Measurements from ENCODE around the gene CD53.

Gene CD53

DNA sequence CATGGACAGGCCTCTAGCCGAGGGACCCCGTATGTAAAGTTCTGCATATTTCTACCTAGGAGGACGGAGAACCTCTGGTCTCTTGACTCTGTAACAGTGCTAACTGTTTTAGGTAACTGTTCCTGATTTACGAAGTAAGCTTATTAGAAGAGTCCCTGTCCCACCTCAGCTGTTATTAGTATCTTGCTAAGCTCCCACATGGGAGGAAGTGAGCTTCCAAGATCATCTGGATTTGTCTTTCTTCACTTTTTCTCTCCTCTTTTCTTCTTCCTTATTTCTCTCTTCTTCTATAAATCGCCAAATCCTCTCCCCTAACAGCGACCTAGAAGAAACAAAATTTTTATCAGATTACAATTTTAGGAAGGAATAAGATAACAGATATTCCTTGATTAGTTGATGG, 4.4 kb downstream of the CD53 start:
- no peak for ATAC-seq

DNA sequence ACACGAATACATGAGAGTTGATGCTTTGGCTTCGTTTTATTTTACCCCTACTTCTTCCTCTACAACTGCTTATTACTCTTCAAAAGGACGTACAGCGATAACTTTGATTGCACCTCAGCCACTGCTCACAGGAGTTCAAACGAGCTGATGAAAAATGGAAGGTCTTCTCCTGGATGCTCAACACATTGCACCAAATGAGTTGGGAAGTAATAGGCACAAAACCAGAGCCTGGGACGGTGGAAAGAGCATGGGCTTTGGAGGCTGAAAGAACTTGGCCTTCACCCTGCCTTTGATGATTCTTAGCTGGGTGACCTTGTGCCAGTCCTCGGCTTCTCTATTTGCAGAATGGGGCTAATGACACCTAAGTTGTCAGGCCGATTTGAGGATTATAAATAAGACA, 4.8 kb downstream of the CD53 start:
- ATAC-seq: no peak
- TF ChIP-seq CSDC2 (CRISPR knock-in tag; IDR thresholded peaks at IDR 0.05) (no peak), ZNF8 (CRISPR knock-in tag; IDR thresholded peaks at IDR 0.05) (no peak), ZFP3 (CRISPR knock-in tag; IDR thresholded peaks at IDR 0.05) (no peak), RARB (CRISPR knock-in tag; IDR thresholded peaks at IDR 0.05) (no peak)

More for the DNA sequence above, 4.4 kb downstream of the CD53 start:
- TF ChIP-seq ZC3H10 (CRISPR knock-in tag; IDR thresholded peaks at IDR 0.05): no peak
- TF ChIP-seq CSDC2 (CRISPR knock-in tag; IDR thresholded peaks at IDR 0.05): no peak
- no peak for TF ChIP-seq ZNF70 (CRISPR knock-in tag; IDR thresholded peaks at IDR 0.05)
- TF ChIP-seq, protein P1, sequence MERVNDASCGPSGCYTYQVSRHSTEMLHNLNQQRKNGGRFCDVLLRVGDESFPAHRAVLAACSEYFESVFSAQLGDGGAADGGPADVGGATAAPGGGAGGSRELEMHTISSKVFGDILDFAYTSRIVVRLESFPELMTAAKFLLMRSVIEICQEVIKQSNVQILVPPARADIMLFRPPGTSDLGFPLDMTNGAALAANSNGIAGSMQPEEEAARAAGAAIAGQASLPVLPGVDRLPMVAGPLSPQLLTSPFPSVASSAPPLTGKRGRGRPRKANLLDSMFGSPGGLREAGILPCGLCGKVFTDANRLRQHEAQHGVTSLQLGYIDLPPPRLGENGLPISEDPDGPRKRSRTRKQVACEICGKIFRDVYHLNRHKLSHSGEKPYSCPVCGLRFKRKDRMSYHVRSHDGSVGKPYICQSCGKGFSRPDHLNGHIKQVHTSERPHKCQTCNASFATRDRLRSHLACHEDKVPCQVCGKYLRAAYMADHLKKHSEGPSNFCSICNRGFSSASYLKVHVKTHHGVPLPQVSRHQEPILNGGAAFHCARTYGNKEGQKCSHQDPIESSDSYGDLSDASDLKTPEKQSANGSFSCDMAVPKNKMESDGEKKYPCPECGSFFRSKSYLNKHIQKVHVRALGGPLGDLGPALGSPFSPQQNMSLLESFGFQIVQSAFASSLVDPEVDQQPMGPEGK (CRISPR knock-in tag; IDR thresholded peaks at IDR 0.05; ENCODE audit: borderline replicate concordance): no peak
- TF ChIP-seq POU6F1 (CRISPR knock-in tag; IDR thresholded peaks at IDR 0.05; ENCODE audit: borderline replicate concordance, low read depth): no peak
- no peak for TF ChIP-seq RARB (CRISPR knock-in tag; IDR thresholded peaks at IDR 0.05)
- TF ChIP-seq OSR1 (CRISPR knock-in tag; IDR thresholded peaks at IDR 0.05): no peak
- TF ChIP-seq ZNF565 (CRISPR knock-in tag; conservative IDR thresholded peaks at IDR 0.05; ENCODE audit: low read depth): no peak
- TF ChIP-seq ZFP30 (CRISPR knock-in tag; IDR thresholded peaks at IDR 0.05): no peak
- TF ChIP-seq, protein P2, sequence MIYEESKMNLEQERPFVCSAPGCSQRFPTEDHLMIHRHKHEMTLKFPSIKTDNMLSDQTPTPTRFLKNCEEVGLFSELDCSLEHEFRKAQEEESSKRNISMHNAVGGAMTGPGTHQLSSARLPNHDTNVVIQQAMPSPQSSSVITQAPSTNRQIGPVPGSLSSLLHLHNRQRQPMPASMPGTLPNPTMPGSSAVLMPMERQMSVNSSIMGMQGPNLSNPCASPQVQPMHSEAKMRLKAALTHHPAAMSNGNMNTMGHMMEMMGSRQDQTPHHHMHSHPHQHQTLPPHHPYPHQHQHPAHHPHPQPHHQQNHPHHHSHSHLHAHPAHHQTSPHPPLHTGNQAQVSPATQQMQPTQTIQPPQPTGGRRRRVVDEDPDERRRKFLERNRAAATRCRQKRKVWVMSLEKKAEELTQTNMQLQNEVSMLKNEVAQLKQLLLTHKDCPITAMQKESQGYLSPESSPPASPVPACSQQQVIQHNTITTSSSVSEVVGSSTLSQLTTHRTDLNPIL (CRISPR knock-in tag; IDR thresholded peaks at IDR 0.05; ENCODE audit: low read depth): no peak
- no peak for TF ChIP-seq ARNTL (CRISPR knock-in tag; IDR thresholded peaks at IDR 0.05; ENCODE audit: borderline replicate concordance, low read depth)
- TF ChIP-seq PPARA (CRISPR knock-in tag; IDR thresholded peaks at IDR 0.05; ENCODE audit: borderline replicate concordance): no peak
- no peak for TF ChIP-seq CSRNP3 (CRISPR knock-in tag; IDR thresholded peaks at IDR 0.05)
- no peak for TF ChIP-seq GLIS3 (CRISPR knock-in tag; IDR thresholded peaks at IDR 0.05)
- TF ChIP-seq, protein P3, sequence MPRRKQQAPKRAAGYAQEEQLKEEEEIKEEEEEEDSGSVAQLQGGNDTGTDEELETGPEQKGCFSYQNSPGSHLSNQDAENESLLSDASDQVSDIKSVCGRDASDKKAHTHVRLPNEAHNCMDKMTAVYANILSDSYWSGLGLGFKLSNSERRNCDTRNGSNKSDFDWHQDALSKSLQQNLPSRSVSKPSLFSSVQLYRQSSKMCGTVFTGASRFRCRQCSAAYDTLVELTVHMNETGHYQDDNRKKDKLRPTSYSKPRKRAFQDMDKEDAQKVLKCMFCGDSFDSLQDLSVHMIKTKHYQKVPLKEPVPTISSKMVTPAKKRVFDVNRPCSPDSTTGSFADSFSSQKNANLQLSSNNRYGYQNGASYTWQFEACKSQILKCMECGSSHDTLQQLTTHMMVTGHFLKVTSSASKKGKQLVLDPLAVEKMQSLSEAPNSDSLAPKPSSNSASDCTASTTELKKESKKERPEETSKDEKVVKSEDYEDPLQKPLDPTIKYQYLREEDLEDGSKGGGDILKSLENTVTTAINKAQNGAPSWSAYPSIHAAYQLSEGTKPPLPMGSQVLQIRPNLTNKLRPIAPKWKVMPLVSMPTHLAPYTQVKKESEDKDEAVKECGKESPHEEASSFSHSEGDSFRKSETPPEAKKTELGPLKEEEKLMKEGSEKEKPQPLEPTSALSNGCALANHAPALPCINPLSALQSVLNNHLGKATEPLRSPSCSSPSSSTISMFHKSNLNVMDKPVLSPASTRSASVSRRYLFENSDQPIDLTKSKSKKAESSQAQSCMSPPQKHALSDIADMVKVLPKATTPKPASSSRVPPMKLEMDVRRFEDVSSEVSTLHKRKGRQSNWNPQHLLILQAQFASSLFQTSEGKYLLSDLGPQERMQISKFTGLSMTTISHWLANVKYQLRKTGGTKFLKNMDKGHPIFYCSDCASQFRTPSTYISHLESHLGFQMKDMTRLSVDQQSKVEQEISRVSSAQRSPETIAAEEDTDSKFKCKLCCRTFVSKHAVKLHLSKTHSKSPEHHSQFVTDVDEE (CRISPR knock-in tag; IDR thresholded peaks at IDR 0.05): no peak
- TF ChIP-seq ZFP3 (CRISPR knock-in tag; IDR thresholded peaks at IDR 0.05): no peak
- TF ChIP-seq ZNF8 (CRISPR knock-in tag; IDR thresholded peaks at IDR 0.05): no peak
- no peak for TF ChIP-seq TOX (CRISPR knock-in tag; IDR thresholded peaks at IDR 0.05; ENCODE audit: borderline replicate concordance)
- TF ChIP-seq ISL1 (CRISPR knock-in tag; IDR thresholded peaks at IDR 0.05): no peak
- TF ChIP-seq TCF4 (CRISPR knock-in tag; IDR thresholded peaks at IDR 0.05; ENCODE audit: borderline replicate concordance): no peak

DNA sequence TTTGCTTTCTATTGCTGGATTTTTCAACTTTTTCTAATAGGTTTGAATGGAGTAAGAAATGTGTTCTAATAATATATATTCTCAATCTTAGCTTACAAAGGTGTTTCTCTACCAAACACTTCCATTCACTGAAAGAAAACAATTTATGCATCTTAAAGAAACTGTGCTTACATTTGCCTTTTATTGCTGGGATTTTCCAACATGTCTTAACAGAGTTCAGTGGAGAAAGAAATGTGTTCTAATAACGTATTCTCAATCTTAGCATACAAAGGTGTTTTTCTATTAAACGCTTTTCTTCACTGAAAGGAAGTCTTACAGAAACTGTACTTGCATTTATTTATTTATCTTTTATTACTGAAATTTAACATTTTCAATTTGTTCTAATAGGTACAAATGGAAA, 5.6 kb downstream of the CD53 start:
- ATAC-seq: no peak
- TF ChIP-seq OSR1 (CRISPR knock-in tag; IDR thresholded peaks at IDR 0.05) (no peak), ZC3H10 (CRISPR knock-in tag; IDR thresholded peaks at IDR 0.05) (no peak), SNAI2 (CRISPR knock-in tag; IDR thresholded peaks at IDR 0.05) (no peak), TCF4 (CRISPR knock-in tag; IDR thresholded peaks at IDR 0.05; ENCODE audit: borderline replicate concordance) (no peak), PPARA (CRISPR knock-in tag; IDR thresholded peaks at IDR 0.05; ENCODE audit: borderline replicate concordance) (no peak), CSRNP3 (CRISPR knock-in tag; IDR thresholded peaks at IDR 0.05) (no peak), ZNF70 (CRISPR knock-in tag; IDR thresholded peaks at IDR 0.05) (no peak), ZNF565 (CRISPR knock-in tag; conservative IDR thresholded peaks at IDR 0.05; ENCODE audit: low read depth) (no peak), ESRRG (CRISPR knock-in tag; IDR thresholded peaks at IDR 0.05) (no peak), BACH2 (CRISPR knock-in tag; IDR thresholded peaks at IDR 0.05; ENCODE audit: borderline replicate concordance) (no peak), POU6F1 (CRISPR knock-in tag; IDR thresholded peaks at IDR 0.05; ENCODE audit: borderline replicate concordance, low read depth) (no peak)
- TF ChIP-seq, protein P1 (CRISPR knock-in tag; IDR thresholded peaks at IDR 0.05; ENCODE audit: borderline replicate concordance): no peak
